Fibroblast of gingiva (primary cell): ENCODE data around the gene APOLD1.
A peak's percentile ranks its signal among the peaks of the same experiment; 100 is the strongest.
"Not testable (repeated sequence)": the region's sequence is repeated elsewhere in the genome, so short reads cannot be mapped to it uniquely, and the experiment has no call there.

Experiments
- DNase-seq: peaks from one replicate; pipeline ENCODE4 v3.0.0-alpha.2; 2011; ENCODE audit warnings: low read depth

APOLD1 gene

GRCh38 chr12:12807970-12808702 is 22.7 kb downstream of the APOLD1 start:
- DNase-seq: peak; percentile 45

- no peak for DNase-seq
Measured at GRCh38 chr12:12810553-12811021, 25.1 kb downstream of the APOLD1 start.

DNA sequence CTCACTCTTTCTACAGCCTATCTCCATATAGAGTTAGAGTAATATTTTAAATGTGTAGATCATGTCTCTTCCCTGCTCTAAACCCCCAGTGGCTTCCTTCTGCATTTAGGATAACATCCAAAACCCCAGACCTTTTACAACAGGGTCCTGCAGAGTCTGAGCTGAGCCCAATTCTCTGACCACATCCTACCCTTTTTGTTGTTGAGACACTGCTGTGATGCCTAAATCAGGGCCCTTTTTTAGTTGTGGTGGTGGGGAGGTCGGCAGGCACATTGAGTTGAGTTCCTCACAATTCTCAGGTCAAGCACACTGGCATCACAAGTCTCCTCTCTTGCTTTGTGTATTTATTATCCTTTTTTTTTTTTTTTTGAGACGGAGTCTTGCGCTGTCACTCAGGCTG is 25.9 kb downstream of the APOLD1 start:
- no peak for DNase-seq

GRCh38 chr12:12812174-12812573 is 26.7 kb downstream of the APOLD1 start:
- DNase-seq: no peak

GRCh38 chr12:12812618-12813119 is 27.2 kb downstream of the APOLD1 start:
- DNase-seq: no peak

DNA sequence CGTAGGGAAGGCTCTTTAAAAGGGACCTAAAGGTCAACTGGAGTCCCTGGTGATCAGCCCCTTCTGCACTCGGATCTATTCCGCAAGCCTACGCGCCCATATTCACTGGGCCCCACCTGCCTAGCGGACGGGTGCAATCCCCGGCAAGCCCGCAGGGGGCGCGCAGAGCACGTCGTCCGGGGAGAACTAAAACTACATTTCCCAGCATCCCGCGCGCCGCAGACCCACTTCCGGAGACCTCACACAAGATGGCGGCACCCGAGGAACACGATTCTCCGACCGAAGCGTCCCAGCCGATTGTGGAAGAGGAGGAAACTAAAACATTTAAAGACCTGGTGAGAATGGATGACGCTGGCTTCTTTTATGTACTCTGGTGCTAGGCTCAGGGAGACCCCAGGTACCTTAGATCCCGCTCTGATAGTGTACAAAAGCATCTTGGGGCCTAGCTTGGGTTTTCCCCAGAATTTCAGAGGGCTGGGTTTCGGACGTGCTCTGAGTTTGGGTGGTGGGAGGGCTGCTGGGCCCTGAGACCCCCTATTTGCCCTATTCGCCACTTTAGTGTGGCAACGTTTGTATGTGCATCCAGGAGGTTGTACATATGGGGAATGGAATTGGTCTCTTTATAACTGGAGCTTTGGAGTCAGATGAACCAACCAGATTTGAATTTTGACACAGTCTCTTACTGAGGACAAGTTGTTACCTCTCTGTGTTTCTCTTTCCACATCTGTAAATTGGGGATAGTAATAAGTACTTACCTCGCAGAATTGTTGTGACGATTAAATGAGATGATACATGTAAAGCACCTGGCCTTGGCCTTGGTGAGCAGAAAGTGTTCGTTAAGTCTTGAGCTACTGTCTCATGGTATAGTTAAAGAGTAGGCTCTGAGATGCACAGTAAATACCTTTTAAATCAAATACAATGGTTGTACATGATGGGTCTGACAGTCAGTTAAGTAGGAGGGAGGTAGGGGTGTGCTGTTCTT is 28.0 kb downstream of the APOLD1 start, which contains the start of gene DDX47:
Gene DDX47, plus strand, starts transcription at position 227 of the 982 bp plus-strand sequence. Its CDS starts 22 bp downstream, at position 249.
- DNase-seq: peak; percentile 87

DNA sequence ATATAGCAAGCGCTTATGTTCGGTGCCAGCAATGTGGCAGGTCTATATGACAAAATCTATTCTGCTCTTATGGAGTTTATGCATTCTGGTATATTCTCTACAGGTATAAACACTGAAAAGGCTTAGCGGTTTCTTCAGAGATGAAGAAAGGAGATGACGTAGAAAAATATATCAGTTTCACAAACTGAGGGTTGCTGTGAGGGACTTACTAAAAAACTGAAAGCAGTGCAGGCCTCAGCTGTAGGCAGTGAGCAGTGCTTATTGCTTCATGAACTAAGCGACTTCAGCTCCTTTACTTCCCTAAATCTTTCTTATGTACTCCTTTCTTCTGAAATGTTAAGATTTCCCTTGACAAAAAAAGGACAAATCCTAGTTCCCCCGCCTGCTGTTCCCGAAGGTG is 32.2 kb downstream of the APOLD1 start:
- no peak for DNase-seq

GRCh38 chr12:12818701-12819100 is 33.2 kb downstream of the APOLD1 start:
- no peak for DNase-seq

DNA sequence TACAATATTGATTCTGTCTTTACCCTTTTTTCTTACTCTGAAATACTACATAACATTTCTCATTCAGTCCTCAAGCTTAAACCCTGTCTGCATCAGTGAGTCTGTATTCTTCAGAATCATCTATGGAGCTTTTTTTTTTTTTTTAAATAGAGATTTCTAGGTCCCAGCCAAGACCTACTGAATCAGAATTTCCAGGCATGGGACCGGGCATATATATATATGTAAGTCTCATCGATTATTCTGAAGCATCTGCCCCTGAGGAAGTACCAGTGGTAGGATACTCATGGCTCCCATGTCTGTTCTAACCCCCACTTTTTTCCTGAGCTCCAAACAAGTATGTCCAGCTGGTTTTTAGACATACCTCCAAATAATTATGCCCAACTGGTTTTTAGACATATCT is 33.8 kb downstream of the APOLD1 start:
- no peak for DNase-seq

GRCh38 chr12:12819752-12820311 is 34.4 kb downstream of the APOLD1 start:
- peak; percentile 65 for DNase-seq

- not testable (repeated sequence) for DNase-seq
Measured at GRCh38 chr12:12820376-12820775, 34.9 kb downstream of the APOLD1 start.

DNA sequence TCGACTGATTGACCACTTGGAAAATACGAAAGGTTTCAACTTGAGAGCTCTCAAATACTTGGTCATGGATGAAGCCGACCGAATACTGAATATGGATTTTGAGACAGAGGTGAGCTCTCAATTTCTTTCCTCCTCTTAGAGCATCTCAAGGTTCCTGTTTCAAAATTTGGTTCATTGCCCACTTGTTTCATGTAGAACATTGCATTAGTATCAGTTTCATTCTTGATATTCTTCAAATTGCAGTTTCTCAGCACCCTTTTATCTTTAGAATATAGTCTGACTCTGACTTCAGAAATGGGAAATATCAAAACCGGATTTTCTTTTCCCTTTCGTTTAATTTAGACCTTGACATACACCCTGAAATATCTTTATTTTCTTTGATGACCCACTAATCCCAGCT is 36.5 kb downstream of the APOLD1 start:
- no peak for DNase-seq

- no peak for DNase-seq
Measured at GRCh38 chr12:12822886-12823285, 37.4 kb downstream of the APOLD1 start.

- no peak for DNase-seq
Measured at GRCh38 chr12:12823300-12823699, 37.8 kb downstream of the APOLD1 start.

GRCh38 chr12:12823811-12824210 is 38.4 kb downstream of the APOLD1 start:
- DNase-seq: no peak

- DNase-seq: no peak
Measured at GRCh38 chr12:12835378-12836146, 50.1 kb downstream of the APOLD1 start.

DNA sequence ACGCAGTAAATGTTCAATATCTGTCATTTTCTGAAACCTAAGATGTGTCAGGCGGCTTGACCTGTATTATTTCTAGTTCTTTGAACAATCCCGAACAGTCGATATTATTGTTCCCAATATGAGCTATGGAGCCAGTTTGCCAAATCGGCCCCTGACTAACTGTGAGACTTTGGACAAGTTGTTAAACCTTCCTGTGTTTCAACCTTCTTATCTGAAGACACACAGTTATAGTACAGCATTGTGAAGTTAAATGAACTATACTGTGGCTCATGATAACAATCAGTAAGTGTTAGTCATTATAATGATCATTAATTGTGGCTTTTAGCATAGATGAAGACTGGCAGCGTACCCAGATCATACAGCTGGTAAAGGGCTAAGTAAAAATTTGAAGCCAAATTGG is 51.1 kb downstream of the APOLD1 start:
- no peak for DNase-seq

DNA sequence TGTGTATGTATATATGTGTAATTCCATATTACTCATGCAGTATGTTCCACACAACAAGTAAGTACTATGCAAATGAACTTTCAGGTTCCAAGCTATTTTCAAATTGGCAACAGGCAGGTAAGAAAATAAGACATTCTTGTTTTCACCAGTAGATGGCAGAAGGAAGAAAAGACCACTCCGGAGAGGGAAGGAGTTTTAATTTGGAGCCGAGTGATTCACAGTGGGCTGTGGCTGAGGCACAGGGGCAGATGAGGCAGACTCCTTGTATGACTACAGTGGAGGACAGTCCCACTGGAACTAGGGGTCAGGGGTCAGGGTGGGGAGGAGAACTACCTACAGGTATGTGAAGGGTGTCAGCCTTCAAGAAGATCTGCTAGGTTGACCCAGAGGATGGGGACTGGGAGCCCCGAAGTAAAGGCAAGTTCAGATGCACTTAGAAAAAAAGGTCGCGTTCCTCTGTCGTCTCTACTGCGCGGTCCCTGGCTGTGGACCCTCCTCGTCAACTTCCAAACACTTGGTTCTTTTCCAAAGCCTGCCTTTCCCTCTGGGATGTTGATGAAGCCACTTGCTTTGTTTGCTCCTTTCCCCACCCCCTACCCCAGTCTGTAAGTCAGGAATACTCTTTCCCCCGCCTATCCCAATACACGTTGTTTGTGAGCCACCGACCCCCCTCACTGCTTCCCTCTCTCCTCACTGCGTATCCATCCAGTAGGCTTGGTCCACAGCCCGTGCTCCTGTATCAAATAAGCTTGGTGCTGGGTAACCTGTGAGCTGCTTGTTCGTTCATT is 51.8 kb downstream of the APOLD1 start:
- peak; percentile 59 for DNase-seq

DNA sequence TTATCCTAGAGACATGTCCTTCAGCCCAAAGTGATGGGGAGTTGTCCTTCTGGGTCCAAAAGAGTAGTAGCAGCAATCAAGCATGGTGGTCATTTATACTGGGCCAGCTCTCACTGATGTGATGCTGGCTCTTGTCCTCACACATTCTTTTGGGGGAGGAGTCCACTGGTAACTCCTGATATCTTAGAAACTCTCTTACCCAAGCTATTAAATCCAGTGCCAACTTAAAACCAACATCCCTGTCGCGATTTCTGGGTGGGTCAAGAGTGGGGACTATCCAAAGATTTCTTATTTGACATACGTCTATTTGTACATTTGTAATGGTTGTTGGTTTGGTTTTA is 52.3 kb downstream of the APOLD1 start:
- no peak for DNase-seq

DNA sequence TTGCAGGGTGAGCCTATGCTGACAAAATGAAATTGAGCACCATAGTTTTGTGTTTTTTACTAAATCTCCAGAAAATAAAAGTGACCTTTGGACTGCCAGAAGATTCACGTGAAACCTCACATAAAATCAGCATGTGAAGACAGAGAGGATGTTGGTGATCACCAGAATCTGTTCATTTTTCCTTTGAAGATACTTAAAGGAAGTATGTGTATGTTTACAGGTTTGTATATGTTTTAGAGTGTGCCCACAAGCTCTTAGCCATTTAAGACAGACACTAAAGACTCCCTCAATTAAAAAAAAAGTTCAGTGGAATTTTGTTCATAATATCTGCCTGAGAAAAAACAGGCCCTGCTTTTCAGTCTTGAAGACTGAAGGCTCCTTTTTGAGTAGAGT is 53.5 kb downstream of the APOLD1 start:
- no peak for DNase-seq

DNA sequence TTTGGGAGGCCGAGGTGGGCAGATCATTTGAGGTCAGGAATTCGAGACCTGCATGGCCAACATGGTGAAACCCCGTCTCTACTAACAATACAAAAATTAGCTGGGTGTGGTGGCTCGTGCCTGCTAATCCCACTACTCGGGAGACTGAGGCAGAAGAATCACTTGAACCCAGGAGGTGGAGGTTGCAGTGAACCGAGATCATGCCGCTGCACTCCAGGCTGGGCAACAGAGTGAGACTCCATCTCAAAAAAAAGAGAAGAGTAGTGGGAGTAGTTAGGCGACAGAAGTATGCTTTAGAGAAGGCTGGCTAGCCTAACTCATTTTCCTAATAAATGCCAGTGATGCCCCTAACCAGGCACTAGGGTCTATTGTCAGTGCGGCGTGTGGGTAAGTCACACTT is 54.0 kb downstream of the APOLD1 start:
- not testable (repeated sequence) for DNase-seq
